Neuronal stem cell (in vitro differentiated cells): Measurements from ENCODE around the gene DBNL.
"Not testable (repeated sequence)": the region's sequence is repeated elsewhere in the genome, so short reads cannot be mapped to it uniquely, and the experiment has no call there.

ENCODE experiments used
- DNase-seq: peaks from one replicate; pipeline ENCODE4 v3.0.0-alpha.2; 2013; ENCODE audit warnings: low spot score
- H2AFZ ChIP-seq: one replicate; pipeline ENCODE4 v1.6.1; 2013; ENCODE audit warnings: mild to moderate bottlenecking, low read length, inconsistent platforms
- H2AK5ac ChIP-seq: 2 replicates; pipeline ENCODE4 v1.6.1; 2013; ENCODE audit warnings: low read depth, mild to moderate bottlenecking, inconsistent platforms, low read length, moderate library complexity, mixed read lengths
- H2BK120ac ChIP-seq: 2 replicates; pipeline ENCODE4 v1.6.1; 2013; ENCODE audit warnings: low read depth, mild to moderate bottlenecking, inconsistent platforms, low read length, moderate library complexity, mixed read lengths
- H2BK12ac ChIP-seq: one replicate; pipeline ENCODE4 v1.6.1; 2013; ENCODE audit warnings: low read length, inconsistent platforms
- H2BK15ac ChIP-seq: 2 replicates; pipeline ENCODE4 v1.6.1; 2013; ENCODE audit warnings: mild to moderate bottlenecking, low read length, inconsistent platforms, mixed read lengths
- H2BK5ac ChIP-seq: one replicate; pipeline ENCODE4 v1.6.1; 2013; ENCODE audit warnings: inconsistent platforms, mild to moderate bottlenecking, low read length, moderate library complexity
- H3K14ac ChIP-seq: one replicate; pipeline ENCODE4 v1.6.1; 2013; ENCODE audit warnings: low read length, inconsistent platforms
- H3K18ac ChIP-seq: 2 replicates; pipeline ENCODE4 v1.6.1; 2013; ENCODE audit warnings: low read length, inconsistent platforms
- H3K23ac ChIP-seq: 2 replicates; pipeline ENCODE4 v1.6.1; 2013; ENCODE audit warnings: low read depth, mild to moderate bottlenecking, mixed read lengths, low read length, inconsistent platforms; ENCODE audit not compliant: poor library complexity
- H3K27ac ChIP-seq: replicated peaks from 3 replicates; pipeline ENCODE4 v1.5.1; 2013; ENCODE audit warnings: low read length, inconsistent platforms
- H3K27me3 ChIP-seq, 3 experiments: 2 replicates each; pipeline ENCODE4 v1.6.1; 2013; ENCODE audit warnings: low read length in 3 of 3, mild to moderate bottlenecking in 2 of 3, inconsistent platforms in 1 of 3, low read depth in 1 of 3, mixed read lengths in 1 of 3, moderate library complexity in 1 of 3; ENCODE audit not compliant: control insufficient read depth in 3 of 3, insufficient read depth in 3 of 3
- H3K36me3 ChIP-seq, 2 donors: replicated peaks in 1 of 2; 2 replicates each; pipeline ENCODE4 v1.6.1; 2013; ENCODE audit warnings: low read length in 2 of 2; ENCODE audit not compliant: control insufficient read depth in 2 of 2, insufficient read depth in 2 of 2
- H3K4ac ChIP-seq: 2 replicates; pipeline ENCODE4 v1.6.1; 2013; ENCODE audit warnings: inconsistent platforms, mild to moderate bottlenecking, low read length, moderate library complexity
- H3K4me1 ChIP-seq, 2 donors: 1 replicate in 1 of 2; 2 replicates in 1 of 2; pipeline ENCODE4 v1.6.1; 2013; ENCODE audit warnings: low read length in 2 of 2, low read depth in 1 of 2; ENCODE audit not compliant: control insufficient read depth in 2 of 2, insufficient read depth in 1 of 2
- H3K4me2 ChIP-seq: one replicate; pipeline ENCODE4 v1.6.1; 2013; ENCODE audit warnings: mild to moderate bottlenecking, low read length, inconsistent platforms; ENCODE audit not compliant: insufficient read depth, poor library complexity, severe bottlenecking
- H3K4me3 ChIP-seq, 2 donors: 2 replicates each; pipeline ENCODE4 v1.5.1; 2013; ENCODE audit warnings: low read length in 2 of 2, mild to moderate bottlenecking in 2 of 2, inconsistent platforms in 1 of 2, moderate library complexity in 1 of 2
- H3K79me1 ChIP-seq: one replicate; pipeline ENCODE4 v1.6.1; 2013; ENCODE audit warnings: low read depth, mild to moderate bottlenecking, inconsistent platforms, low read length, moderate library complexity
- H3K9ac ChIP-seq: one replicate; pipeline ENCODE4 v1.6.1; 2013; ENCODE audit warnings: mild to moderate bottlenecking, low read depth, low read length, inconsistent platforms; ENCODE audit not compliant: poor library complexity
- H3K9me3 ChIP-seq, 2 donors: replicated peaks in 1 of 2; 2 replicates each; pipeline versions ENCODE3 to v1.6.1; 2013; ENCODE audit warnings: low read length in 2 of 2, mild to moderate bottlenecking in 2 of 2, inconsistent platforms in 1 of 2, low read depth in 1 of 2, mixed read lengths in 1 of 2, moderate library complexity in 1 of 2; ENCODE audit not compliant: control insufficient read depth in 2 of 2, insufficient read depth in 1 of 2
- H4K8ac ChIP-seq: one replicate; pipeline ENCODE4 v1.6.1; 2013; ENCODE audit warnings: low read depth, mild to moderate bottlenecking, inconsistent platforms, low read length, moderate library complexity
- H4K91ac ChIP-seq: one replicate; pipeline ENCODE4 v1.6.1; 2013; ENCODE audit warnings: low read length, low read depth, mild to moderate bottlenecking, inconsistent platforms; ENCODE audit not compliant: poor library complexity
- WGBS, 2 donors: extraction: QIAGEN DNeasy Blood & Tissue Kit; methylation state at CpG; one replicate each; pipeline ENCODE4 v1.1.7; 2013; ENCODE audit warnings: missing lambda C conversion rate in 2 of 2, mixed read lengths in 1 of 2; ENCODE audit not compliant: insufficient read length in 2 of 2, insufficient replicate concordance in 1 of 2; ENCODE audit errors: extremely low coverage in 2 of 2; 5-methylcytosine and 5-hydroxymethylcytosine counted together

The DBNL gene

DNA sequence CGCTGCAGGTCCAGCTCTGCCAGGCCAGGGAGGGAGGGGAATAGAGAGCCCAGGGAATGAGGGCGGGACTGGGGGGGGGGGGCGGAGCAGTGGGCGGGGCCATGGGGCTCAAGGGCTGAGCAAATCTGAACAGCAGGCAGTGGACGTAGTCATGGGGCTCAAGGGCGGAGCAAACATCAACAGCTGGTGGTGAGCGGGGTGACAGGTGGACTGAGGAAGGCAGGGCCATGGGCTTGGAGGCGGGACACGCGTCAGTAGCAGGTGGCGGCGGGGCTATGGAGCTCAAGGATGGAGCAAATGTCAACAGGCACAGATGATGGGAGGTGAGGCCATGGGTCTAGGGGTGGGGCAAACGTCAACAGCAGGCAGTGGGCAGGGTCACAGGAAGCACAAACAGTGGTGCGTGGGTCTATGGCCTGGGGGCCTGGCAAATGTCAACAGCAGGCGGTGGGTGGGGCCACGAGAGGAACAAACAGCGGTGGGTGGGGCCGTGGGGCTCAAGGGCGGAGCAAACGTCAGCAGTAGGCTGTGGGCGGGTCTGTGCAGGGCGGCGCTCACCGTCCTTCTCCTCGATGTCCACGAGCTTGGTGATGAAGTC lies 5.4 kb upstream of the DBNL start:
- not testable (repeated sequence) for H3K27me3 ChIP-seq
- Histone ChIP-seq H3K4me3 (peak overlapping the region in 1 of 2 donors; percentile 69), H3K9ac (peak overlapping the region; percentile 21)

DNA sequence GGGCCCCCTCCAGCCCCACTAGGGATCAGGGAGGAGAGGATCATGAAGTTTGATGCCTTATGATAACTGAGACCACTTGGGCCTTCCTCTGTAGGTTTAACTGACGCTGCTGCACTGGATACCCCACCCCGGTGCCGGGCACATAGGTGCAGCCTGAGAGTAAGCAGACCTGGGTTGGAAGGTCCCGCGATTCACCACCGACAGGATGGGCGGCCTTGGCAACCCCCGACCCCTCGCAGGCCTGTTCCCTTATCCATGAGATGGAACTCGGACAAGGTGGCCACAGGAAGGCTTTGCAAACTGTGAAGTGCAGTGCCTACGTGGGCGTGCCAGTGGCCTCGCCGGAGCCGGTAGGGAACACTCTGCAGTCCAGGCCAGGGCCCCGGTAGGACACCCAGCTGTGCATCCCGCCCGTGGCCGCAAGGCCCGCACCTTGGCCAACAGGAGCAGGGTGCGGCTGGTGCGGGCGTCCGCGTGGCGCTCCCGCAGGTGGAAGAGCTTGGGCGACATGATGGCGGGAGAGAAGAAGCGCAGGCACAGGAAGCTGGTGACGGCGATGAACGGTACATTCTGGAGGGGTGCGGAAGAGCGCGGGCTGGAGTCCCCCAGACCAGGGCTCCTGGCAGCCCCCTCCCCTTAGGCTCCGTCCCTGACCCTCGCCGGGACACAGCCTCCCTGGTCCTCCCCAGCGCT lies 4.6 kb upstream of the DBNL start:
- not testable (repeated sequence) for H3K23ac ChIP-seq, H2AK5ac ChIP-seq, H3K27ac ChIP-seq, H3K79me1 ChIP-seq, H2BK120ac ChIP-seq, H2BK5ac ChIP-seq, H3K14ac ChIP-seq, H4K8ac ChIP-seq, H4K91ac ChIP-seq, H3K9me3 ChIP-seq, H3K4me1 ChIP-seq, H3K27me3 ChIP-seq, H3K4ac ChIP-seq, H3K9ac ChIP-seq, H2BK12ac ChIP-seq, DNase-seq, H3K18ac ChIP-seq, H3K36me3 ChIP-seq, H2BK15ac ChIP-seq
- peak overlapping the region; percentile 88 for H2AFZ ChIP-seq
- WGBS, 2 donors, result no CpG with 5 or more reads among the region's 40 CpGs
- peak overlapping the region in 1 of 2 donors; percentile 29 for H3K4me3 ChIP-seq
- peak overlapping the region; percentile 18 for H3K4me2 ChIP-seq

More for the DNA sequence above, 5.4 kb upstream of the DBNL start:
- Histone ChIP-seq H3K4me2 (peak overlapping the region; percentile 57), H2AFZ (peak overlapping the region; percentile 14)
- H2BK15ac ChIP-seq, H3K4me1 ChIP-seq, H3K9me3 ChIP-seq, H3K23ac ChIP-seq, H2BK120ac ChIP-seq, H3K36me3 ChIP-seq, H4K91ac ChIP-seq, H3K4ac ChIP-seq, H2BK5ac ChIP-seq, H3K79me1 ChIP-seq, H2BK12ac ChIP-seq, H3K14ac ChIP-seq, H3K27ac ChIP-seq, H3K18ac ChIP-seq, H4K8ac ChIP-seq, H2AK5ac ChIP-seq: not testable (repeated sequence)
- WGBS, 2 donors, result no CpG with 5 or more reads among the region's 26 CpGs
- peak; percentile 48 for DNase-seq

DNA sequence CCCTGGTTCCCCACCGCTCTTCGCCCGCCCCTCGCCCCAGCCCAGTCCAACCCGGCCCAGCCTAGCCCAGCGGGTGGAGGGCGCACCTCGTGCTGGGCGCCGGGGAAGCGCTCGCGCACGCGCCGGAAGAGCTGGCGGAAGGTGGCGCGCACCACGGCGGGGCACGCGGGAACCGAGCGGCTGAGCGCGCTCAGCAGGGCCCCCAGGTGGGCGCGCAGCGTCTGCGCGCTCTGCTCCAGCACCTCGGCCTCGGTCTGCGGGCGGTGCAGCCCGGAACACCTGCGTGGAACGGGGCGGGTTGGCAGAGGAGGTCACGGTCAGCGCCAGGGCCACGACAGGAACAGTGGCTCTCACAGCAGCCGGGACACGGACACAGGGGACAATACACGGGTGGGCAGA lies 4.0 kb upstream of the DBNL start:
- H2BK12ac ChIP-seq, H2BK5ac ChIP-seq, H3K4ac ChIP-seq, DNase-seq, H3K79me1 ChIP-seq, H3K27me3 ChIP-seq, H2BK120ac ChIP-seq, H2BK15ac ChIP-seq, H3K27ac ChIP-seq, H3K9ac ChIP-seq, H3K9me3 ChIP-seq, H3K23ac ChIP-seq, H4K91ac ChIP-seq, H3K36me3 ChIP-seq, H3K14ac ChIP-seq, H3K4me1 ChIP-seq, H2AK5ac ChIP-seq: not testable (repeated sequence)
- Histone ChIP-seq H3K4me2 (peak overlapping the region; percentile 49), H2AFZ (peak overlapping the region; percentile 88), H3K18ac (peak overlapping the region; percentile 87), H4K8ac (peak overlapping the region; percentile 65), H3K4me3 (peak overlapping the region; percentile 42 to 50)
- WGBS, 2 donors, result no CpG with 5 or more reads among the region's 46 CpGs

DNA sequence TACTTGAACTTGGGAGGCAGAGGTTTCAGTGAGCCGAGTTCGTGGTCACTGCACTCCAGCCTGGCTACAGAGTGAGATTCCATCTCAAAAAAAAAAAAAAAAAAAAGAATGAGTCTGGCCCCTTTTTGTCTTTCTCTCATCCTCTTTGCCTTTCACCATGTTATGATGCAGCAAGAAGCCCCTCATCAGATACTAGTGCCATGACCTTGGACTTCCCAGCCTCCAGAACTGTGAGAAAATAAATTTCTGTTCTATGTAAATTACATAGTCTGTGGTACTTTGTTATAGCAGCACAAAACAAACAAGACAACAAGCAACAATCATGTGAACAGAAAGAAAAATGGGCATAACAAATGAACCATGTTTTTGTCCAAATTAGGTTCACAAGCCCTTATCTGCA lies 2.3 kb upstream of the DBNL start:
- Histone ChIP-seq H3K9me3 (no peaks in the 10 kb centered on the region), H3K14ac (no peak overlapping the region), H3K9ac (no peak overlapping the region), H3K4me1 (peaks cover 0 to 10% of the 10 kb centered on the region in 2 donors), H3K27ac (no peak overlapping the region), H2BK12ac (no peak overlapping the region), H3K79me1 (peaks cover 7% of the 10 kb centered on the region), H2AFZ (no peak overlapping the region), H3K4ac (no peak overlapping the region), H2AK5ac (no peak overlapping the region), H3K4me3 (no peak overlapping the region), H2BK5ac (no peak overlapping the region), H3K27me3 (peaks cover 0 to 8% (median 0%) of the 10 kb centered on the region in 3 experiments), H3K23ac (no peak overlapping the region), H2BK120ac (no peak overlapping the region), H4K8ac (no peak overlapping the region), H2BK15ac (no peak overlapping the region), H4K91ac (no peak overlapping the region), H3K18ac (no peak overlapping the region), H3K36me3 (peaks cover 4 to 14% of the 10 kb centered on the region in 2 donors), H3K4me2 (no peak overlapping the region)
- no CpG with 5 or more reads among the region's 2 CpGs for WGBS, 2 donors
- DNase-seq, result no peak
